HepG2 (cell line): Measurements from ENCODE around the gene FGF19. TPM values are rescaled to one million over a fixed set of nuclear protein-coding genes. Genes with fewer than 3 reads are reported as not detected.

Source experiments
- ATAC-seq: fragments of 200-7000 bp; cut with Tn5 transposase; 3 replicates; pipeline ENCODE4 v1.9.1; 2020; ENCODE audit warnings: mild to moderate bottlenecking, moderate library complexity
- BruUV-seq: library from RNA; stranded (reverse); fragments of 400-500 nt; replicated peaks from 2 replicates; lab custom pipeline; 2021; lab: Mats Ljungman, UMichigan
- CTCF ChIA-PET: fragments of 300-600 bp; formaldehyde crosslinking; extraction: SDS; loops from one replicate; lab custom pipeline; 2021; ENCODE audit warnings: low total read pairs, inconsistent platforms, low intra/inter-chr PET ratio; lab: Yijun Ruan, JAX
- POLR2A ChIA-PET: fragments of 350-600 bp; sonication (Branson Sonifier 250); formaldehyde crosslinking; loops from one replicate; lab custom pipeline; 2020; ENCODE audit warnings: antibody characterized with exemption, inconsistent platforms; lab: Yijun Ruan, JAX
- DNase-seq: peaks from one replicate; pipeline ENCODE4 v3.0.0-alpha.2; 2015; ENCODE audit warnings: low spot score
- FAIRE-seq: peaks from 3 replicates; lab custom pipeline; 2011; peaks lifted over from hg19 to GRCh38; lab: Jason Lieb, UNC
- H2AFZ ChIP-seq: one replicate; pipeline ENCODE4 v1.6.1; 2011; ENCODE audit warnings: low read length, inconsistent platforms
- H3K27ac ChIP-seq: fragments of 300-600 bp; 3 replicates; pipeline ENCODE4 v1.8.0; 2011; ENCODE audit warnings: mixed run types, mild to moderate bottlenecking, mixed read lengths, low read length, inconsistent platforms; ENCODE audit not compliant: insufficient read depth; ENCODE audit errors: extremely low read length
- H3K27me3 ChIP-seq, 2 experiments: fragments of 200-600 bp in 1 of 2; 2 replicates in 1 of 2; 3 replicates in 1 of 2; pipeline versions ENCODE4 v1.6.0 to v1.8.0; 2011; ENCODE audit warnings: low read length in 2 of 2, mild to moderate bottlenecking in 2 of 2, moderate library complexity in 2 of 2, inconsistent platforms in 1 of 2; ENCODE audit not compliant: insufficient read depth in 2 of 2, control insufficient read depth in 1 of 2
- H3K36me3 ChIP-seq, 2 experiments: fragments of 200-600 bp in 1 of 2; replicated peaks in 1 of 2; 2 replicates in 1 of 2; 3 replicates in 1 of 2; pipeline versions ENCODE4 v1.5.1 to v1.8.0; 2011; ENCODE audit warnings: low read length in 2 of 2, inconsistent platforms in 1 of 2; ENCODE audit not compliant: insufficient read depth in 2 of 2, control insufficient read depth in 1 of 2
- H3K4me1 ChIP-seq: 2 replicates; pipeline ENCODE4 v1.5.1; 2012; ENCODE audit warnings: low read length, inconsistent platforms; ENCODE audit not compliant: insufficient read depth
- H3K4me2 ChIP-seq: 2 replicates; pipeline ENCODE4 v1.6.0; 2011; ENCODE audit warnings: low read depth, low read length, inconsistent platforms
- H3K4me3 ChIP-seq, 3 experiments: fragments of 200-600 bp in 1 of 3; sonication (generic), shearing (Covaris generic) in 1 of 3; replicated peaks in 1 of 3; 2 replicates each; pipeline ENCODE4 v1.5.1; 2011 to 2016; ENCODE audit warnings: low read length in 3 of 3, inconsistent platforms in 2 of 3, low read depth in 2 of 3, mild to moderate bottlenecking in 2 of 3, control low read depth in 1 of 3, mixed read lengths in 1 of 3; ENCODE audit not compliant: insufficient read depth in 1 of 3
- H3K79me2 ChIP-seq: one replicate; pipeline ENCODE4 v1.6.1; 2011; ENCODE audit warnings: low read length, inconsistent platforms; ENCODE audit not compliant: insufficient read depth
- H3K9ac ChIP-seq: 2 replicates; pipeline ENCODE4 v1.6.0; 2011; ENCODE audit warnings: mild to moderate bottlenecking, low read depth, low read length, inconsistent platforms; ENCODE audit not compliant: insufficient read depth
- H3K9me3 ChIP-seq: 2 replicates; pipeline ENCODE4 v1.5.1; 2012; ENCODE audit warnings: mild to moderate bottlenecking, low read length
- H4K20me1 ChIP-seq: 2 replicates; pipeline ENCODE4 v1.6.0; 2011; ENCODE audit warnings: inconsistent platforms, mild to moderate bottlenecking, low read length, moderate library complexity; ENCODE audit not compliant: insufficient read depth
- ARNTL ChIP-seq: sonication (generic); formaldehyde crosslinking; IDR thresholded peaks from 2 replicates; pipeline ENCODE4 v1.4.0; 2020; ENCODE audit warnings: mild to moderate bottlenecking, missing genetic modification reagents
- IKZF1 ChIP-seq: fragments of 450-650 bp; IDR thresholded peaks from 2 replicates; pipeline ENCODE4 v1.7.1; 2016
- ZEB1 ChIP-seq: IDR thresholded peaks from 2 replicates; pipeline ENCODE4 v1.6.1; 2012; ENCODE audit warnings: mild to moderate bottlenecking, low read depth, inconsistent platforms; ENCODE audit not compliant: insufficient replicate concordance
- ZKSCAN8 ChIP-seq: IDR thresholded peaks from 2 replicates; pipeline ENCODE4 v1.6.1; 2016; ENCODE audit warnings: borderline replicate concordance, missing genetic modification reagents, missing compliant biosample characterization
- ZNF263 ChIP-seq: sonication (generic); formaldehyde crosslinking; IDR thresholded peaks from 2 replicates; pipeline ENCODE4 v1.4.0; 2020; ENCODE audit warnings: missing genetic modification reagents
- ZNF446 ChIP-seq: sonication (generic); formaldehyde crosslinking; IDR thresholded peaks from 2 replicates; pipeline ENCODE4 v1.5.0; 2020; ENCODE audit warnings: mild to moderate bottlenecking, missing genetic modification reagents
- WGBS: methylation state at CpG from one replicate; pipeline ENCODE4 v1.1.6; 2017; ENCODE audit warnings: low lambda C conversion rate; 5-methylcytosine and 5-hydroxymethylcytosine counted together
- in situ Hi-C: cut with HindIII; loops from 2 replicates; pipeline ENCODE4 v1.10.0; 2017; ENCODE audit warnings: low pct_unique_long_range_greater_than_20kb; ENCODE audit not compliant: extremely low pct_ligation_motif_present
- intact Hi-C: fragments of 100-400 bp; cut with micrococcal nuclease; formaldehyde crosslinking; loops from one replicate; pipeline ENCODE4 v1.10.0; 2022; ENCODE audit not compliant: unreplicated experiment
- polyA plus RNA-seq, 8 experiments: library from polyadenylated mRNA; depleted of rRNA in 3 of 8; stranded (reverse) in 7 of 8; unstranded in 1 of 8; fragments of >200 nt; fragmentation: Illumina TruSeq in 4 of 8; extraction: Trizol in 4 of 8; gene quantifications; 2 replicates each; pipeline versions ENCODE4 v1.2.1 to v1.2.3, GENCODE V29; 2011 to 2016; ENCODE audit warnings: low read depth in 4 of 8, missing spikeins in 1 of 8, mixed read lengths in 1 of 8; ENCODE audit not compliant: insufficient read depth in 1 of 8
- total RNA-seq, 5 experiments: library from RNA; depleted of rRNA; stranded (reverse); fragments of >200 nt; fragmentation: Illumina TruSeq; extraction: Trizol; gene quantifications; 2 replicates each; pipeline ENCODE4 v1.2.3, GENCODE V29; 2016; ENCODE audit warnings: low read depth in 1 of 5
- TF ChIP-seq, protein P1 (sequence below), 2 experiments: sonication (generic) in 1 of 2; formaldehyde crosslinking in 1 of 2; IDR thresholded peaks; 2 replicates each; pipeline versions ENCODE4 v1.6.1 to v1.9.0; 2014 to 2022; ENCODE audit warnings: antibody characterized with exemption in 1 of 2, borderline replicate concordance in 1 of 2, inconsistent platforms in 1 of 2, low read depth in 1 of 2, missing genetic modification reagents in 1 of 2
- TF ChIP-seq, protein P2 (sequence below): sonication (generic); formaldehyde crosslinking; IDR thresholded peaks from 2 replicates; pipeline ENCODE4 v1.8.1; 2023; ENCODE audit warnings: mild to moderate bottlenecking, moderate library complexity, missing genetic modification reagents

Gene FGF19
- total and polyA plus RNA-seq, 2 of the 13 experiments (the other 11 are each of a cell fraction or from before 2014, with no cell fraction given), result 0.07 TPM; not detected in 1

DNA sequence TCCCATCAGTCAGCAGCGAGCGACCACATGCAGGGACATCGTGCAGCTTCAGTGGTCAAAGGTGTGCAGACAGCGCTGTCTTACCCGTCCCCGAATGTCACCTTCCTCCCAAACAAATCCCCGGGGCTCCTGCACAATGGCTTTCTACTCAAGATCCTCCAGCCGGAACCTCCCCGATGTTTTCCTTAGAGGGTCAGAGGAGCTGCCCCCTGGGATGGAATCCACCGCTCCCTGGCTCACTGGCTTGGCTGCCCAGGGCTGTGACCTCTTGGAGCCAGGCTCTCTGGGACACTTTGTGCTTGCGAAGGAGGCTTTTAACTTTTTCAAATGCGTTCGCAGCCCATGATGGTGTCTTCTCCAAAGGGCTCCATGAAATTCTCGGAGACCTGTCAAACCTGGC lies 17.3 kb upstream of the FGF19 start (continued):
- TF ChIP-seq ZNF446 (CRISPR knock-in tag), result no peak
- TF ChIP-seq, protein P1, sequence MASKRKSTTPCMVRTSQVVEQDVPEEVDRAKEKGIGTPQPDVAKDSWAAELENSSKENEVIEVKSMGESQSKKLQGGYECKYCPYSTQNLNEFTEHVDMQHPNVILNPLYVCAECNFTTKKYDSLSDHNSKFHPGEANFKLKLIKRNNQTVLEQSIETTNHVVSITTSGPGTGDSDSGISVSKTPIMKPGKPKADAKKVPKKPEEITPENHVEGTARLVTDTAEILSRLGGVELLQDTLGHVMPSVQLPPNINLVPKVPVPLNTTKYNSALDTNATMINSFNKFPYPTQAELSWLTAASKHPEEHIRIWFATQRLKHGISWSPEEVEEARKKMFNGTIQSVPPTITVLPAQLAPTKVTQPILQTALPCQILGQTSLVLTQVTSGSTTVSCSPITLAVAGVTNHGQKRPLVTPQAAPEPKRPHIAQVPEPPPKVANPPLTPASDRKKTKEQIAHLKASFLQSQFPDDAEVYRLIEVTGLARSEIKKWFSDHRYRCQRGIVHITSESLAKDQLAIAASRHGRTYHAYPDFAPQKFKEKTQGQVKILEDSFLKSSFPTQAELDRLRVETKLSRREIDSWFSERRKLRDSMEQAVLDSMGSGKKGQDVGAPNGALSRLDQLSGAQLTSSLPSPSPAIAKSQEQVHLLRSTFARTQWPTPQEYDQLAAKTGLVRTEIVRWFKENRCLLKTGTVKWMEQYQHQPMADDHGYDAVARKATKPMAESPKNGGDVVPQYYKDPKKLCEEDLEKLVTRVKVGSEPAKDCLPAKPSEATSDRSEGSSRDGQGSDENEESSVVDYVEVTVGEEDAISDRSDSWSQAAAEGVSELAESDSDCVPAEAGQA (IDR thresholded peaks at IDR 0.05; ENCODE audit: low read depth), result no peak
- TF ChIP-seq, protein P1 (CRISPR knock-in tag; IDR thresholded peaks at IDR 0.05; ENCODE audit: borderline replicate concordance), result no peak

DNA sequence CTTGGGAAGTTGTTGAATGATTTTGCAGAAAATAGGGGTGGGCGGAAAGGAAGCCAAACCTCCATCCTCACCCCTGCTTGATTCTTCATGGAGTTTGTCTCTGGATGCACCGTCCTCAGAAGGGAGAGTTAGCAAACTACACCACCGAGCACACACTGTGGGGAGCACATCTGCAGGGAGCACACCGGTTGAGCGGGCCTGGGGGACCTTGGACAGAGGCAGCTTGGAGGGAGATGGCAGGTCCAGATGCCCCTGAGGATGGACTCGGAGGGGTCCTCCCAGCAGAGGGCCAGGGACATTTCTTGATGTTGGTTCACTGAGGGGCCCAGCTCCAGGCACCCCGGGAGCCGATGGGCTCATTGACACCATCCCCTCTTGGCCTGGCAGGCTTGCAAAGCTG lies 15.1 kb upstream of the FGF19 start:
- H3K4me3 ChIP-seq, result no peak overlapping the region
- H2AFZ ChIP-seq, result no peak overlapping the region
- H3K79me2 ChIP-seq, result no peaks in the 10 kb centered on the region
- no peak overlapping the region for H3K27ac ChIP-seq
- intact Hi-C loops, result no loop called here
- no peaks in the 10 kb centered on the region for H3K4me1 ChIP-seq
- H3K4me2 ChIP-seq, result no peak overlapping the region
- H3K9ac ChIP-seq, result no peak overlapping the region
- CTCF ChIA-PET, result interaction anchor here (2.0 to 2.1 kb wide), 2 partner anchors 34 to 83 kb away, joined by 8 to 9 read pairs; no protein-coding TSS in a partner anchor
- no peaks in the 10 kb centered on the region for H4K20me1 ChIP-seq
- FAIRE-seq (no peak), ATAC-seq (no peak), DNase-seq (no peak)
- no peaks in the 10 kb centered on the region for H3K9me3 ChIP-seq
- H3K36me3 ChIP-seq, result no peaks in the 10 kb centered on the region
- peaks cover 2 to 54% of the 10 kb centered on the region in 2 experiments; a peak in 4 of 5 replicates for H3K27me3 ChIP-seq
- POLR2A ChIA-PET, result interaction anchor here (1.1 kb wide), 1 partner anchor 10 kb away, joined by 5 read pairs; no protein-coding TSS in a partner anchor
- WGBS, result 25% methylated on average over 2 of the region's 8 CpGs
- TF ChIP-seq ZKSCAN8 (CRISPR knock-in tag), result no peak
- TF ChIP-seq, protein P2, sequence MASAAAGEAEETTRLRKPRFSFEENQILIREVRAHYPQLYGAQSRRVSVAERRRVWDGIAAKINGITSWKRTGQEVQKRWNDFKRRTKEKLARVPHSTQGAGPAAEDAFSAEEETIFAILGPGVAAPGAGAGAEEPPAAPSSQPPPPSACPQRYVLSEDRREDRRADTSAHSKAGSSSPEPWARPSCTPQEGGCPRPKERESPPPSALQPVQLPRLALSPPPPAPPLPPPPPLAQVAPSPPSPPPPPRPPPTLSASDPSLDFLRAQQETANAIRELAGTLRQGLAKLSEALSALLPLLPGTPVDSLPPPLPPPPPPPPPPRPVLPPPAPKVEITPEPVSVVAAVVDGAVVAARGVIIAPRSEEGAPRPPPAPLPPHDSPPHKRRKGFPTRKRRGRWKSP (CRISPR knock-in tag), result no peak
- TF ChIP-seq ZEB1, result no peak
- TF ChIP-seq ARNTL (CRISPR knock-in tag), result no peak
- TF ChIP-seq IKZF1, result no peak
- peak; percentile 73 for TF ChIP-seq ZNF263 (CRISPR knock-in tag)
- in situ Hi-C loops, result loop anchor here (10.0 kb wide), 1 partner anchor 476 kb away; no protein-coding TSS in a partner anchor
- BruUV-seq, result no TSS peak
